ENCODE measurements around the gene GSKIP. TPM values are rescaled to one million over a fixed set of nuclear protein-coding genes. Genes with fewer than 3 reads are reported as not detected.

GSKIP gene
- total RNA-seq, 2 donors from 2014 or later: 43.7 to 44.4 TPM

GRCh38 chr14:96320605-96321004 lies 42.7 kb upstream of the GSKIP start:
- no peaks in the 10 kb centered on the region for H3K9me3 ChIP-seq (ENCODE audit: control insufficient read depth, low read length)
- Mint-ChIP-seq H3K4me3 (no peak overlapping the region), H3K36me3 (ENCODE audit: low read depth) (peaks cover 24% of the 10 kb centered on the region), H3K27me3 (ENCODE audit: insufficient read depth) (no peaks in the 10 kb centered on the region), H3K9me3 (no peaks in the 10 kb centered on the region), H3K4me1 (no peaks in the 10 kb centered on the region), H3K27ac (no peak overlapping the region)
- H3K9ac ChIP-seq (ENCODE audit: extremely low read depth, low read length, poor library complexity, severe bottlenecking): no peak overlapping the region
- no peak for TF ChIP-seq CTCF (conservative IDR thresholded peaks at IDR 0.05)
- no peak for DNase-seq
- no peak overlapping the region for H3K4me3 ChIP-seq (ENCODE audit: low read length)
- WGBS, 2 experiments (ENCODE audit: insufficient coverage in 1 of 2, insufficient read length in 1 of 2): no CpG with 5 or more reads among the region's 1 CpG
- no peak overlapping the region for H3K27ac ChIP-seq (ENCODE audit: low read depth, low read length)
- H3K36me3 ChIP-seq (ENCODE audit: control insufficient read depth, insufficient read depth, low read length): peaks cover 32% of the 10 kb centered on the region
- H3K4me1 ChIP-seq (ENCODE audit: control insufficient read depth, insufficient read depth, low read length): no peaks in the 10 kb centered on the region
- H3K27me3 ChIP-seq (ENCODE audit: control insufficient read depth, insufficient read depth, low read length, poor library complexity, severe bottlenecking): no peaks in the 10 kb centered on the region

DNA sequence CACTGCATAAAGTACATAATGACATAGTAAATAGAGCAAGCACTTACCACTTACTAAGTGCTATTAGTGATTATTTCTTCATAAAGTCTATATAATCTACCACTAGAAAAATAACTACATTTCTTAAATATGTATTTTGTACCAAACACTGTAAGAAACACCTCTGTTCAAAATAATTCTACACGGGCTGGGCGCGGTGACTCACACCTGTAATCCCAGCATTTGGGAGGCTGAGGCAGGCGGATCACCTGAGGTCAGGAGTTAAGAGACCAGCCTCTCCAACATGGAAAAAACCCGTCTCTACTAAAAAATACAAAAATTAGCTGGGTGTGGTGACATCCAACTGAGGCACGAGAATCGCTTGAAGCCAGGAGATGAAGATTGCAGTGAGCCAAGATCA lies 39.1 kb upstream of the GSKIP start:
- H3K4me1 Mint-ChIP-seq: no peaks in the 10 kb centered on the region

GRCh38 chr14:96338551-96338950 lies 24.8 kb upstream of the GSKIP start:
- H3K27ac Mint-ChIP-seq: no peak overlapping the region

More for the DNA sequence above, 39.1 kb upstream of the GSKIP start:
- Histone ChIP-seq H3K4me3 (ENCODE audit: low read length) (no peak overlapping the region), H3K9me3 (ENCODE audit: control insufficient read depth, low read length) (no peaks in the 10 kb centered on the region), H3K36me3 (ENCODE audit: control insufficient read depth, insufficient read depth, low read length) (peaks cover 19% of the 10 kb centered on the region), H3K4me1 (ENCODE audit: control insufficient read depth, insufficient read depth, low read length) (no peaks in the 10 kb centered on the region), H3K9ac (ENCODE audit: extremely low read depth, low read length, poor library complexity, severe bottlenecking) (no peak overlapping the region), H3K27ac (ENCODE audit: low read depth, low read length) (no peak overlapping the region), H3K27me3 (ENCODE audit: control insufficient read depth, insufficient read depth, low read length, poor library complexity, severe bottlenecking) (no peaks in the 10 kb centered on the region)
- Mint-ChIP-seq H3K27me3 (ENCODE audit: insufficient read depth) (no peaks in the 10 kb centered on the region), H3K9me3 (no peaks in the 10 kb centered on the region), H3K36me3 (ENCODE audit: low read depth) (peaks cover 15% of the 10 kb centered on the region), H3K27ac (no peak overlapping the region), H3K4me3 (no peak overlapping the region)
- 87 to 94% methylated on average over 7 of the region's 7 CpGs for WGBS, 2 experiments (ENCODE audit: insufficient coverage in 1 of 2, insufficient read length in 1 of 2)
- no peak for TF ChIP-seq CTCF (conservative IDR thresholded peaks at IDR 0.05)
- no peak for DNase-seq

More at GRCh38 chr14:96338551-96338950, 24.8 kb upstream of the GSKIP start:
- no peaks in the 10 kb centered on the region for H3K4me1 Mint-ChIP-seq
- H3K36me3 ChIP-seq (ENCODE audit: control insufficient read depth, insufficient read depth, low read length): peaks cover 16% of the 10 kb centered on the region
- no peaks in the 10 kb centered on the region for H3K27me3 Mint-ChIP-seq (ENCODE audit: insufficient read depth)
- H3K27me3 ChIP-seq (ENCODE audit: control insufficient read depth, insufficient read depth, low read length, poor library complexity, severe bottlenecking): no peaks in the 10 kb centered on the region
- H3K4me1 ChIP-seq (ENCODE audit: control insufficient read depth, insufficient read depth, low read length): no peaks in the 10 kb centered on the region
- no peak for DNase-seq
- no peak overlapping the region for H3K4me3 ChIP-seq (ENCODE audit: low read length)
- 83% methylated on average over 1 of the region's 1 CpG; no CpG with 5 or more reads in 1 of the 2 experiments for WGBS, 2 experiments (ENCODE audit: insufficient coverage in 1 of 2, insufficient read length in 1 of 2)
- TF ChIP-seq CTCF (conservative IDR thresholded peaks at IDR 0.05): no peak
- no peak overlapping the region for H3K4me3 Mint-ChIP-seq
- H3K36me3 Mint-ChIP-seq (ENCODE audit: low read depth): peaks cover 21% of the 10 kb centered on the region
- H3K9me3 Mint-ChIP-seq: no peaks in the 10 kb centered on the region
- H3K9me3 ChIP-seq (ENCODE audit: control insufficient read depth, low read length): no peaks in the 10 kb centered on the region
- H3K27ac ChIP-seq (ENCODE audit: low read depth, low read length): no peak overlapping the region
- H3K9ac ChIP-seq (ENCODE audit: extremely low read depth, low read length, poor library complexity, severe bottlenecking): no peak overlapping the region
